NCI-H2196 (cell line): ENCODE data around the gene IREB2.

ENCODE experiments used
- DNase-seq: peaks from one replicate; lab custom pipeline; 2025; ENCODE audit not compliant: unreplicated experiment; lab: John Stamatoyannopoulos, UW

The IREB2 gene

DNA sequence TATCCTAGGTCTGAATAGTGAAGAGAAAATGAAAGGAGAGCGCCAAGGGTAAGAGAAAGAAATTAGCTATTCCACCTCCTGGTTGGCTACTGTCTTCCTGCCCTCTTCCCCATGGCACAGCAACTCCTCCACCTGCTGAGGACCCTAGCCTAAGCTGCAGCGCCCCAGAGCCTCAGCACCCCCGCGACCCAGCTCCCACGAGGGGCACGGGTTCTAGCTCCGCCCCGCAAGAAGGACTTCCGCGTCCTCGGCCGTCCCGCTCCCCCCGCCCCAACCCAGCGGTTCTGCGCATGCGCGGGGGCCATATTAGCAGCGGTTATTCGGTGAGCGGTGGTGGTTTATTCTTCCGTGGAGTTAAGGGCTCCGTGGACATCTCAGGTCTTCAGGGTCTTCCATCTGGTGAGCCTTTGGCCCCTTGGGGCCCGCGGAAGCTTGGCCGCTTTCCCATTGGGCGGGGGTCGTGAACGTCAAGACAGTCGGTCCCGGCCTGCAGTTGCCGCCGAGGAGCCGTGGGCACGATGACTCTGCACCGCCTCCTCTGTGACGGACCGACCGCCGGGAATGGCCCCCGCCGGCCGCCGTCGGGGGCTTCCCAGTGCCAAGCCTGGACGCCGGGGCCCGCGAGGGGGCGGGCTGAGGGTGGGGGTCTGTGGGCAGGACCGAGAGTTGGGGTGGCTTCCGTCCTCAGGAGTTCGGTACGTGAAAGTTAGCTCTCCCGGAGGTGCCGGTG is 102.3 kb downstream of the IREB2 start, which contains the start of gene PSMA4:
Gene PSMA4 (plus strand): TSS at position 304 of the 730 bp plus-strand sequence. CDS start 1,484 bp downstream, outside the sequence.
- peak; percentile 76 for DNase-seq

DNA sequence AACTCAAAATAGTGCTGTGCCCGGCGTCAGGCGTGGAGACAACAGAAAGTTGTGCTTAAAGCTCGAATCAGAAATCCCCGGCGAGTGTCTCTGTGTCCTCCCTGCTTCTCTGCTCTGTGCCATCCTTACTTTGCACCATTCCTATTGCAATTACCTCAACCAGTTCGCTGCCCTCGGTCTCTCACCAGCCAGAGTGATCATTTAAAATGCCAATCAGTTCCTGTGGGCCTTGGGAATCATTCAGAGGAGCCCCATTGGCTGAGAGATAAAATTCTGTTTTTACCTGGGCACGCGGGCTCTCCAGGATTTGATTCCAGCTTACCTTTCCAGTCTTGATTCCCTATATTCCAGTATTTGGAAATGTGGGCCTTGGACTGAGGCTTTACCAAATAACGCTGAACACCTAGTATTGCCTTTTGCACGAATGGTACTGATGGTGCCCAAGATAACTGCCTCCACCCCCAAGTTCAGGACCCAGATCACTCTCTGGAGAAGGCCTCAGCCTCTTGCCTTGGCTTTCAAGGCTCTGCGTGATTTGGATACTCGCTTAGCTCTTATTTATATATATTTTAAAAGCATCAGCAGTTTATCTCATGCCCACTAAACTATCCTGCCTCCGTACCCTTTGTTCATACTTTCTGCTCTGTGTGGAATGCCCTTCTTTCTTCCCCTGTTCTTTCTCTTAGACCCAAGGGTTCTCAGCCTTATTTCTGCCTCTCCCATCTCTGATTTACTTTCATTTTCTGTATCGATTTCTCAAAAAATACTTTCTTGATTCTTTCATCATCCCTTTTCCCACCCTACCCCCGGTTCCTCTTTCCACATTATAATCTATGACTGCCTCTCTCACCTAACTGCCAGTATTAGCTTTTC is 103.1 kb downstream of the IREB2 start:
- DNase-seq = no peak

DNA sequence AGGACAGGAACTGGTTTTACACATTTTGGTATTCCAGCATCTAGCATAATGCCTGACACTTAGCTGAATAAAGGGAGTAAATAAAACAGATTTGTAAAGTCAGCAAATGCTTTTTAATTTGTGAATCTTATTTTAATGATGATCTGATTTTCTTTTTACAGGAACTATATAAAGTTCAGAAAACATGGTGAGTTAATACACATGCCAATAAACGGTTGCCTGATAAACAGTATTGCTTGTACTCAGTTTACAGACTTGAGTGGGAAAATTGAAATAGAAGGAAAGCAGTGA is 103.7 kb downstream of the IREB2 start:
- no peak for DNase-seq

DNA sequence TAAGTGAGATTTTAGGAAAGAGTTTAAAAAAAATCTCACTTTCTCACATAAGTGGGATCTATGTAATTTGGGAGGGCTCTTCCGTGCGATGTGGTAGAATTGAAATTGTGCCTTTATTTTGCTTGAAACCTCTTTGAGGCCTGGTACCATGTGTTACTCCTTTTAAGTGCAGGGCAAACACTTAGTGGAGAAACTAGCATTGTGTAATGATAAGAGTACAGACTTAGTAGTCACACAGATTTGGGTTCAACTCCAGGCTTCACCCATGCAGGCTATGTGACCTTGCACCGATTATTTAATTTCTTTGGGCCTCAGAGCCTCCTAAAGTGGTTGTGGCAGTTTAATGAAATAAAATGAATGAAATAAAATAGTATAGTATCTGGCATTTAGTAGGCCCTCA is 104.6 kb downstream of the IREB2 start:
- DNase-seq = no peak

DNA sequence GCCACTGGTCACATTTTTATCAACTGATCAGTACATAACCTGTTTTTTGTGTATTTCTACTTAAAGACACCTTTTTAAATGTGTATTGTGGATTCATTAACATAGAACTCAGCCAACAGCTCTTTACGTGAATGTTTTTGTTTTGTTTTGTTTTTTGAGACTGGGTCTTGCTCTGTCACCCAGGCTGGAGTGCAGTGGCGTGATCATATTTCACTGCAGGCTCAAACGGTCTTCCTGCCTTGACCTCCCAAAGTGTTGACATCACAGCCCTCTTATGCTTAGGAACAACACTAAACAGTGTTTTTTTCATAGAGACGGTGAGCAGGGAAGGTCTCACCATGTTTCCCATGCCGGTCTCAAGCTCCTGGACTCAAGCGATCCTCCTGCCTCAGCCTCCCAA is 112.2 kb downstream of the IREB2 start:
- DNase-seq = no peak

DNA sequence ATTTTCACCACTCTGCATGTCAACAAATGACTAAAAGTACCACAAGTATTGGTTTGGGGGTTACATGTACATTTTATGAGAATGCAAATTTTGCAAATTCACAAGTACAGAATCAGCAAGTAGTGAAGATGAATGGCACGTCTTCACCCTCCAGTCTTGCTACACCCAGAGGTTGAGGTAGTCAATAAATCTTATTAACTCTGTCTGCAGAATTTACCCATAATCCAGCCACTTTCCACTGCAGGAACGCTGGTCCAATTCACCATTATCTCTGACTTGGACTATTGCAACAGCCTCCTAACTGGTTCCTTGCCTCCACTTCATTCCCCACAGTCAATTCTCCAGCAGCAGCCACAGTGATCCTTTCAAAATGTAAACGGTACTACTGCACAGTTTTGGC is 112.8 kb downstream of the IREB2 start:
- no peak for DNase-seq
